Activated CD4-positive, alpha-beta T cell treated with anti-CD3 and anti-CD28 coated beads, Interleukin-2, amount 50 U/mL, for 4 hours (primary cell): ENCODE results near the gene PRKCQ.
A peak's percentile ranks its signal among the peaks of the same experiment; 100 is the strongest.

ENCODE experiments used
- DNase-seq, 2 experiments: peaks; one replicate each; pipeline ENCODE4 v3.0.0-alpha.2; 2020

The PRKCQ gene

DNA sequence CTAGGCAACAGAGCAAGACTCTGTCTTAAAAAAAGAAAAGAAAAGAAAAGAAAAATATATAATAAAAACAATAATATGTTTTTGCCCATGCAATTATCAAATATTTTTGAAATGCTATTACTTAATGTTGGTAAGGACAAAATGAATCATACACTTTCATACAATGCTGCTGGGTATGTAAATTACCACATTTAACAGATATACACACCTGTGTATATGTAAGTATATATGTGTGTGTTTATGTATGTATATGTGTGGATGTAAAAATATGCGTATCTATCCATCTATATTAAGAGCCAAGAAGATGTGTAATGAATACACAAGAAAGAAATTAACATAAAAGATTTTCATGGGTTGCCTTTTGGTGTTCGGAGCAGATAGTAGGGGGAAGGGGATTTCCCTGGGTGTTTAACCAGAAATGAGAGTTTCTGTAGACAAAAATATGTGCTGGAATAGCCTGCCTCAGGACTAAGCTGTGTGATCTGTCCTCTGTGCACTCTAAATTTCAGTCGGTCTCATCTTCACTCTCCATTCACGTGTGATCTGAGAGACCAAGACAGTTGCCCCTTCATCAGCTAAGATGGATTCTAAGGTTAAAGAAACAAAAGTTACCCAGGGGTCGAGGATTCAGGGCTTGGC lies 61.2 kb downstream of the PRKCQ start:
- no peak for DNase-seq

DNA sequence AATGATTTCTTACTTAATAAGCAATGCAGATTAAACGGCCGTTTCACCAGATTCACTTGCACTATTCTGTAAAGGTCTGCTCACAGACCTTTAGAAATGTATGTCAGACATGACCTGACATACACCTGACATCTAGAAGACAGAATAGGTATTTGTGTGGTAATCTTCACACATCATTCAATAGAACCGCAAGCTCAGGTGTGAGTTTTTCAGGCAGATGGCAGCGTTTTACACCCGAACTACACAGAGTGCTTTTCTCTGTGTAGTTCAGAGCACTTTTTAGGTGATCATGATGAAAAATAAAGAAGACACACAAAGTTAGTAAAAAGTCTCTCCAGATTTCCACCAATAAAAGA lies 63.2 kb downstream of the PRKCQ start:
- DNase-seq, result no peak

DNA sequence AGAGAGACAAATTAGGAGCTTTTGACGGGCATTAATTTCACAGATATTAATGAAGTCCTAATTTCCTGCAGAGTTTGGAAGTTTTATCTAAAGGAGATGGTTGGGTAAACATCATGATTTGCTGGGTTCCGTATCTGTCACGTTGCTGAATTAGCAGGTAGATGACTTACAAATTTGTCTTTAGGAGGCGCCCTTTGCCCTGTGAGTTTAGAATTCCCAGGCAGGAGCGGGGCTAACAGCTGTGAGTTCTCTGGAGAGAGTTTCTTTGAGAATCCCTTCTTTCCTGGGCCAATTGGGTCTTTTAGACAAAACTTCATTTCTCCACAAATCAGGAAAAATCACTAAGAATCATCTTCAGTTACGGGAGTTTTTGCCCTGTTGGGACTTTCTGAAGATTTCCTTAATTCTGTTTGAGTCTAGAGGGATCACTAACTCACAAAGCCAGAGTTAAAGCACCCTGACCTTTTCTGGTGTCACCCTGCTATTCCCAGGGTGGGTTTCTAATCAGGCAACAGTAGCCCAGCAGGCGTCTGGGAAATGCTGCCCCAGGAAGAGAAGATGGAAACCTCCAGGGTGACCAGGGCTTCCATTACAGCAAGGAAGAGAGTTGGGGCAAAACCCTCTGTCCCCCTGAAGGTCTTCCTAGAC lies 63.7 kb downstream of the PRKCQ start:
- DNase-seq, result no peak

DNA sequence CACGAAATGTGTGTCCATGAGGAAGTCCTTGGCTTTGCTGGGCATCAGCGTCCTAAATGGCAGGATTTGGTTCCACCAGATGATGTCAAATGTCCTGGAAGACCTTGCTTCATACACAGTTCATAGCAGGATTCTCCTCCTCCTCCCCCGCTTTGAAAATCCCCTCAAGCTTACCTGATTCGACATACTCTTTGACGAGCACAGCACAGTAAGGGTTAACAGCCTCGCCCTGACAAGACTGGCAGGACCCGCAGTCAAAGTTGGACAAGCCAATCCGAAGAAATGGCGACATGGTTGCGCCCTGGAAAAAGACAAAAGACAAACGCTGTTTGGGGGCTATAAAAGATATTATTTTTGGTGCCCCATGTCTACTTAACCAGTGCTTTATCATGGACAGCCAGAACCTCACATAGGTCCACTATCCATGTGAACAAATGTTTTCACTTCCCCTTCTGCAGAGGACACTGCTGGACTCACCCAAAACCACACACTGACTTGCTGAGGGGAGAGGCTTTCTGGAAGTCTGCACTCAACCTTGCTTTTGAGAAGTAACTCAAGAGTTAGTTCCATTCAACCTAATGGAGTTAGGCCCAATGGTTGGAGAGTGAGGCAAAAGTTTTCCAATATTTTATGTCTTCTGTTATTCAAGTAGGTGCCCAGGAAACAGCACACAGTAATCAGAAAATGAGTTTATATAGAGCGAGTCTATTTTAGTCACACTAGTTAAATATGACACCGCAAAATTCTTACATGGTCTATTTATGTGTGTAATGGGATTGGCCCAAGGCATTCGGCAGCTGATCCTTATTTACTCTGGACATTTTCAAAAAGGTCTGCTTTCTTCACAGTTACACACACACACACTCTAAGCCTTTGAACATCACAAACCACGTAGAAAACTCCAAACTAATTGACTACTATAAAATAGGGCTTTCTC lies 65.0 kb downstream of the PRKCQ start:
- no peak for DNase-seq

DNA sequence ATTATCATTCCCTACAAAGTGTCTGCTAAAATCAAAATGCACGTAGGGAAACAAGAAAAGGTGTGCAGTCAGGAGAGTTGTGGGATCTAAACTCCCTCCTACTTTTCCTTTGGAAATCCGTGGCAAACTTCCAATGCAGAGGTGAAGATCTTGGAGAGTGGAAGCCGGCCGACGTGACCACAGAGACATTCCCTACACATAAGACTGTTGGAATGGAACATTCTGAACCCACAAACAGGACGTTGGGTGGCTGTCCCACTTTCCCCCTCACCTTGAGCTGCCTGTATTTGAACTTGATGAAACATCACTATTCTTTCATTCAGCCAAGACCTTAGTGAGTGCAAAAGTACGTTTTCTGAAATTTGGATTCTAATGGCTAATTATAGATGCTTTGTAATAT lies 65.9 kb downstream of the PRKCQ start:
- DNase-seq, result no peak

DNA sequence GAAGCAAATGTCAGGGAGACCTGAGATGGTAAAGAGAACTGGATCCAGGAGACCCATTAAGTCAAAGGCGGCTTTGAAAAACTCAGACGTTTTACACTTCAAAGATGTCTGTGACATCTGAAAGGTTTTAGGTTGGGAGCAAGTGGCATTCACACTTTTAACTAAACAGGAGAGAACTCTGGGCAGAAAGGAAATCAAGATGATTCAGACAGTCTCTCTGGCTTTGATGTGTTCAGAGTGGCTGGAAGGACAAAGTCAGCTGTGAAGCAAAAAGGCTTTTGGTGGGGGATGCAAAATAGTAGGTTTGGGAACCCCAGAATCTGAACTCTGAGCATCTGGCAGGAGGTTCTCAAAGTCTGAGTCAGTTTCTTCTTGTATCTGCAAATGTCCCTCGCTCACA lies 66.6 kb downstream of the PRKCQ start:
- no peak for DNase-seq

DNA sequence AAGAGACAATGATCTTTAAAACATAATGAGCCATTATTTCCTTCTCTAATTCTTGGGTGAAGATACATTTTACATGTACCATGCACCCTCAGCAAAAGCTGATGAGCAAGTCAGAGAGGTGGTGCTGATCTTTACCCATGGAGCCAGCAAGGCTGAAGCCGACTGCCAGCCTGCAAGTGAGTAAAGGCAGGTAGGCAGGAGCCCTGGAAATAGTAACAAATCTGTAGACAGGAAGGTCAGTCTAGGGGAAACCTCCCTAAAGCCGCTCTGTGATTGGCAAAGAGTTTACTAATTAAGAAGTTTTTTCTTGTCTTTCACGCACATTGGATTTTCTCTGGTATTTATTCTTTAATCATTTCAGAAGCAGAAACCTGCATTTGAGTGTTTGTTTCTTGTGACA lies 67.9 kb downstream of the PRKCQ start:
- DNase-seq, result no peak

DNA sequence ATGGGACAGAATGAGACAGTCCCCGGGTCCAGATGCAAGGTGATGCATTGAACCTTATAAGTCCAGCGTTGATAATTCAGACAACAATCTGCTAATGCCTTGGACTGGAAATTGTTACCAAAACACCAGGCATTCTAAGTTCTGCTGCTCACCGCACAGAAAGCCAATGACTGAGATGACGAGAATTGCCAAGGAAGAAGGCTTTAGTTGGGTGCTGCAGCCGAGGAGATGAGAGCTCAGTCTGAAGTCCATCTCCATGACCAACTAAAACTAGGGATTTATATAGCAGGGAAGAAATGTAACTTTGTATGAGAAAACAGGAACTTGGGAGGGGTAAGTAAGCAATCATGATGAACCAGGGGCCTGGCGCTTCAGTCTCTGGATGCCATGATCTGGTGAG lies 68.7 kb downstream of the PRKCQ start:
- no peak for DNase-seq

DNA sequence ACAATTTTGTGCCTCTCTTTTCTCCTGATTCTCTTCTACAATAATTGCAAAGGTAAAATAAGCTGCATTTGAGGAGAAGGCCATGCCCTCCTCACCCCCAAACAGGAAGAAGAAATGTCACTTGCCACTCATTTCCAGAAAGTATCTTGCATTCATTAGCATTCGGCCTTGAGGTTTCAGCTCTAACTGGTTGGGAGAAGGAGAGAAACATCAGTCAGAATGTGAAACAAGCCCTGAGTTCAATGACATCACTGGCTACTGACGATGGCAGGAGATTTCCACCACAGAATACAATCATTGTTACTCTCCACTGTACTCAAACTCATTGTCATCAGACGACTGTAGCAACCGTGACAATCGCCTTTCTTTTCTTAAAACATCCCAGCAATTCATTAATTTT lies 72.8 kb downstream of the PRKCQ start:
- DNase-seq, result no peak

DNA sequence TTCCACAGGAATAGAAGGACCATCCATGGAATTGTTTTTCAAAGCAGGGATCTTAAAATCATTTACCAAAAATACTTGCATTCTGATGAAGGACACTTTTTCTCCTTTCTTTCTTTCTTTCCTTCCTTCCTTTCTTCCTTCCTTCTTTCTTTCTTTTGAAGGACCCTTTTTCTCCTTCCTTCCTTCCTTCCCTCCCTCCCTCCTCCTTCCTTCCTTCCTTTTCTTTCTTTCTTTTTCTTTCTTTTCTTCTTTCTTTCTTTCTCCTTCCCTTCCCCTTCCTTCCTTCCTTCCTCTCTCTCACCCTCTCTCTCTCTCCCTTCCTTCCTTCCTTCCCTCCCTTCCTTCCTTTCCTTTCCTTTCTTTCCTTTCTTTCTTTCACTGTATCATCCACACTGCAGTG lies 74.8 kb downstream of the PRKCQ start:
- DNase-seq, result no peak

DNA sequence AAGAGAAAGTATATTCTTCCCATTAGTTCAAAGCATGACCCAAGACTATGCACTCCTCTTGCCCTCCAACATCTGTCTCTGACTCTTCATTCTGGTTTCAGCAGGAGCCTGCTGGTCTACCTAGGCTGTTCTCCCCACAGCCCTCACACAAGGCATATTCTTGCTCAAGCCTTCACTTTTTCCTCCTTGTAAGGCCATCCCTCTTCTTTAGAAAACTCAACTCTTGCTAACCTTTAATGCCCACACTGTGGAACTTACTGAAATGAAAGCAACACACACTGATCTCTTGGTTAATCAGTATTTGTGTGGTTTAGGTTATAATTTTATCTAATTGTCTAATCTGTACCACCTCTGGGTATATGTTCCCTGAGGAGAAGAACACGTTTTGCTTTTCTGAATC lies 75.8 kb downstream of the PRKCQ start:
- no peak for DNase-seq

DNA sequence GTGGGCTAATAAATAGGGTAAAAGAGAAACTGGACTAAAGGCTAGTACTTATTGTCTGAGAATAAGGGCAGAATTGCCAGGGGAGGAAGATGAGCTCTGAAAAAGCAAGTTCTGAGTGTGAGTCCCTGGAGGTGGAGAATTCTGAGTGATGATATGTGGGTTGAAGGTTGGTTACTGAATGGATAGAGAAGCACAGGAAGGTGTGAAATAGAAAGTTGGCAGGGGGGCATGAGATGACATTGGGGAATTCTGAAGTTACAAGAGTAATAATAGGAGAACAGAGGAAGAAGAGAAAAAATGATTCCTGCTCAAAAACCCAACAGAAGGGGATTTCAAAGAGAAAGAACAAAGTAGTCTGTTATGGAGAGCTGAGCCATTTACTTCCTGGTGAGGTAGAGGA lies 76.9 kb downstream of the PRKCQ start:
- no peak for DNase-seq

DNA sequence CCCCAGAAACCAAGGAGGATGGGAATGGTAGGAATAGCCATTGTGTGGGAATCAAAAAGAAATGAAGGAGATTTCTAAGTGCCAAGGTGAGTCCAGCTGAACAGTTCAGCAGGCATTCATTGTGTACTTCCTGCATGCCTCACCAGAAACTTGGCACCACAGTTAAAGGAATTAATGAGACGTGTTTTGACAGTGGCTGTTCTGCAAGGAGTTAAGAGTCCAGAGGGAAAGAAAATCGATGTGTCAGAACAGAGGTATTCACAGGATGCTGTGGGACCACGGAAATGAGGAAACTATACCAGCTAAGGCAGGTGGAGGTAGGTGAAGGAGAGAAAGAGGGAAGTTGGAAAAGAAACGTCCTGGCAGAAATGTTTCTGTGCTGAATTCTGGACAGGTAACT lies 78.1 kb downstream of the PRKCQ start:
- no peak for DNase-seq

DNA sequence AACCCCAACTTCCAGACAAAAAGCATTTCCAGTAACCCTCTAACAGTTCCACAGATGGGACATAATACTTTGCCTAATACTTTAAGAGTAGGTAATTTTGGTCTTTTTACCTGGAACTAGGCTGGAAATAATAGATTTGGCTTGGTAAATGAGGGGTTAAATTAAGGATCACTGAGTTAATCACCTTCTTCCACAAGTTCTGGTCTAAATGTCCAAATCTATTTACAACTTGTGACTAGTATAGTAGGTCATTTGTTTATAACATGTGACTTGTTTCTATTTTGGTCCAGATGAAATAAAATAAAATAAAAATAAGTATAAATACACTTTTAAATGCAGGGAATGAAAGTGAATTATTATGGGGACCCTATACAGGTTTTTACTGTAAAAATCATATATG lies 80.1 kb downstream of the PRKCQ start:
- no peak for DNase-seq

DNA sequence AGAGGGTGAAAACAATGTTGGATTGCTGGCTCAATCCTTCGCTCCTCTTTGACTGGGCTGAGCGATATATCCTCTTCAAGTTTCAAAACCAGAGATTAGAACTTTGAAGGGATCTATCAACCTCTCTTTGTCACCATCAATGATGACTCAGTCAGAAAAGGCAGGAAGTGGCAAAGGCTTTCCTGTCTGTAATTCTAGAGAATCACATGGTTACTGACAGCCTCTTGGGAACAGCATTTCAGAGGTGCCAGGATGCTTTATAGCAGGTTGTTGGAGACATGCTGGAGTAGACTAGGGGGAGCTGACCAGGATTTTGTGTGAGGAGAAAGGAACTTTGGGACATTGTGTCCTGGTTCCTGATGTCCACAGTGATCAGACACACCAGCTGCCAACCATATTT lies 81.3 kb downstream of the PRKCQ start:
- DNase-seq, result no peak

DNA sequence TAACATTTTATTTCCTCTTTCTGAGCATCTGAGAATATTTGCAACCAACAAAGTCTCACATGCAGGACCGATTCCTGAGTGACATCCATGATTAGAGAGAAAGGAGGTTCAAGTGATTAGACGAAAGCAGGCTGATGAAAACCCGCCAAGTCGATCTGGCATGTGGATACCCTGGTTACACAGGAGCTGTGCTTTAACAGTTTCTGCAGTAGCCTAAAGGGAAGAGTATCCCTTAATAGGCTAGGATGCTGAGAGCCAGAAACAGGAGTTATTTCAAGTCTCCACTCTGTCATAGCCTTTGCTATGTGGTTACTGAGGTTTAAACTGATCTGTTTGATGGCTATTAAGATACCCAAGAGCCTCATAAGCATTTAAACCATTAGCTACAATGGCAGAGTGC lies 82.5 kb downstream of the PRKCQ start:
- DNase-seq, result no peak

DNA sequence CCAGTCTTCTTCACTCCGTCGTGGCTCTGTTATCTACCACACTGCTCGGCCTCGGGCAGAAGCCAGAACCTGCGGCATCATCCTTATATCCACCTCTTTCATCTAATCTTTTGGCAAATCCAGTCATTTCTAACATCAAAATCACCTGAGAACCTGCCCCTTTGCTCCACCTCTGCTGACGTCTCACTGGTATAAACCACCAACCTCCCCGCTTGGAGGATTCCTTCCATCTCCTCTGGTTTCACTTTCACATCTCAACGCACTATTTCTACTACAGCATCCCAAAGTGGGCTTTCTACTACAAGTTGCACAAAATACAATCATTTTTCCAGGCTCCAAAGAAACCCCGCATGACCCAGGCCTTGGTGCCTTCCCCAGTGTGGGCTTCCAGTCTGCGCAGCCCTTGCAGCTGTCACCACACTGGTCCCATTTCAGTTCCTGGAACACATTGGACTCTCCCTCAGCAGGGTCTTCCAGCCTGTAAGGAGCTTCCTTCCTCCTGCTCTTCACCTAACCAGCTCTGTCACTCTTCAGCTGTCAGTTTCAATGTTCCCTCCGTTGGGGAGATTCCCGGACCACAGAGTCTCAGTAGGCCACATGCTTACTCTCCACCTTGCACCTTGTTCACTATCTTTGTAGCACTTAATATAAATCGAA lies 85.0 kb downstream of the PRKCQ start:
- peak; percentile 40 to 58 for DNase-seq

DNA sequence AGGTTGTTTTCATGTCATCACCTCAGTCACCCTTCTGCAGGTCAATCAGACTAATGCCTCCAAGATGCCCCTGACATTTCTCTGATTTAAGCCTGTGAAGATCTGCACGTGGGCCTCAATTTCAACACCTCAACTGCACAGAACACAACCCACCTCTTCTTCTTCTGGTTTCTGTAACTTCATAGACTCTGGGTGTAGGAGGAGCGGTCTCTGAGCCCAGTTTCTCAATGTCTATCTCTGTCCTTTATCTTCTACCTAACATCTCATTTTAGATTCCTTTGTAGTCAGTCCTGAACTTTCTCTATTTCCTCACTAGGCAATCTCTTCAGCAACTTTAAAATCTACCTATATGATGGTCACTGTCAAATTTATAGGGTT lies 85.6 kb downstream of the PRKCQ start:
- no peak for DNase-seq

DNA sequence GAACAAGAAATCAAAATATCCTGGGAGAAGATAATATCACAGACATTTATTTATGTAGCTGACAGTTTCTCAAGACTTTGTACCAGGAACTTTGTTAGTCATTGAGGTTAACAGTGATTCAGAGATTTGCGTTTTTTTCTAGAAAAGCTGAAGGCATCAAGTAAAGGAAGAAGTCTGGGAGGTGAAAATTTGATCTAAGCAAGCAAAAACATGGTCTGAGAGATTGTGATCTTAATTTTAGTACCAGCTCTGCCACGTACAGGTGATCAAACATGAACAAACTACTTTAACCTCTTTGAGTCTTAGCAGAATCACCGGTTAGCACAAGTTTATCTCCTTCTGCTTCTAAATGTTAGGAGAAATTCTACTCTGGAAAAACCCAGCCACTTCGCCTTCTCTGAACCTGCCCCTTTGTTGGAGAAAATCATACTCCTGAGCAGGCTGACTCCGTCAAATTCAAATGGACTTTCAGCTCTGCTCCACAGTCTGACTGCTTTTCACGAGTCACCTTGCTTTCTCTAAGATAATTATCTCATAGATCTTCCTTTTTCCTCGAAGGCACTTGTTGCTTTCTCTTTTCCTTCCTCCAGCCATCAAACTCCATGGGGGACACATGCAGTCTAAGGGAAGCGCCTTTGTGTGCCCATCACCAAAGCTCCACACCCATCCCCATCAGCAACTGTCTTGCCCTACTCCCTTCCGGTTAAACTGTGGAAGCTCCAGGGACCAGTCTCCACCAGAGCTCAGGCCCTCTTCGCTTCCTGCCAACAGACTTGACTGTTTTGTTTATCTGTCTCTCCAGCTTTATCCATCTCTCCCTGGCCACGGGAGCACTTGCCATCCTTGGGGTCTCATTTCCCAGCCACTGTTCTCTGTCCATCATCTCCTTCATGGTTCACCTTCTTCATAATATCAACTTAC lies 86.3 kb downstream of the PRKCQ start:
- DNase-seq, result no peak

DNA sequence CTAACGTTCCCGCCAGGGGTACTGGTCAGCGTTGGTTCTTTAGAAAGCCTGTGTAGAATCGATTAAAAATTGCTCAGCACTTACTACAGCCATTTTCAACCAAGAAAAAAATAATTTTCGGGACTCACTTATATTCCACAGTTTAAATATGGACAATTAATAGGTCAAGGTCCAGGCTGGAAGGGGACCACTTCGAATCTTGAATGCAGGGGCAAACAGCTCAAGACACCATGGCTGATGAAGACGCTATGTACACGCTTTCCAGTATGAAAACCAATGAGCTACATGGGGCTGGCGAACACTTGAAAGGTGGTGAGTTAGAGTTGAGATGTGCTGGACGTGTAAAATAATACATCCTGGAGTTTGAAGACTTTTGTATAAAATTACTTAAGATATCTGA lies 87.2 kb downstream of the PRKCQ start:
- no peak for DNase-seq

DNA sequence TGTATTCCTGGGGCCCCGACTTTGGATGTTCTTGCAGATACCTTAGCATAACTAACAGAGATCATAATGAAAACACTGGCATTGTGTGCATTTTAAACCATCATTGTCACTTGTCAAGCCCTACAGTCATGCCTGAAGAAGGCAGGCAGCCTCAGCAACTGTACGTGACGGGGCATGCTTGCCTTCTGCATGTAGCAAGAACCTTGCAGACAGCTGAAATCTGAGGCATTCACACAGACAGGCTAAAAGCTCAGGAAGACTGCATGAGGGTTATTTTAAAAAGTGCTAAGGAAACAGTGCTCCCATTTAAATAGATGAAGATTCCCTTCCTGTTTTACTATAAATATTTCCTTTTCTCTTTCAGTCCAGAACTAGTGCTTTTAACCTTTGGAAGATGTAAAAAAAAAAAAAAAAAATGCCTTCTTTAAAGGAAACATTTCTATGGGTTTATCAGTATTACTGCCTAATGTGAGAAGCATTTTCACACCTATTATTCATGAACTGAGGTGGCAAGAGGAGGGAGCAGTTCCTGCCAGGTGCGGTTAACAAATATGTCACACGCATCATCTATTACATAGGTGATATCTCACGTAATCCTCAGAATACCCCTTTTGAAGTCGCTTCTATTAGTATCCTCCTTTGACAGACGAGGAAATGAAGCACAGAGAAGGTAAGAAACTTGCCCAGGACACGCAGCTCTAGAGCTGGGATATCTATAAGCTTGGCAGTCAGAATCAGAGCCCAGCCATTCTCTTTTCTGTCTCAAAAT lies 88.1 kb downstream of the PRKCQ start:
- DNase-seq, result no peak

DNA sequence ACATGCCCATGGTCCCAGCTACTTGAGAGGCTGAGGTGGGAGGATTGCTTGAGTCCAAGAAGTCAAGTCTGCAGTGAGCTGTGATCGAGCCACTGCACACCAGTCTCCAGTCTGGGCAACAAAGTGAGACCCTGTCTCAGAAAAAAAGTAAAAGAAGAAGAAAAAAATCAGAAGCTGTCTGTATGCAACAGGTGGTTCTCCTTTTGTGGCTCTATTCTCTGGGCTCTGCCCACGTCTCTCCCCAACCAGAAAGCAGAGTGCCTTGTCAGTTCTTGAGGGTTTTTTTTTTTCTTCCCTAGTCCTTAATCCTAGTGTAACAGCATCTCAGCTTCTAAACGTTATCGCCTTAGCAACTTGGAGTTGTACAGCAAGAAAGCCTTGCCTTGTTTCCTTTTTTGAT lies 89.5 kb downstream of the PRKCQ start:
- DNase-seq, result no peak
